ENCODE data around the gene NR5A2. TPM values are rescaled to one million over a fixed set of nuclear protein-coding genes. Genes with fewer than 3 reads are reported as not detected.

NR5A2 gene
- total and polyA plus RNA-seq, 2 donors (not counting 1 experiment from before 2014, with no cell fraction given) = 0.01 TPM; not detected in 1

DNA sequence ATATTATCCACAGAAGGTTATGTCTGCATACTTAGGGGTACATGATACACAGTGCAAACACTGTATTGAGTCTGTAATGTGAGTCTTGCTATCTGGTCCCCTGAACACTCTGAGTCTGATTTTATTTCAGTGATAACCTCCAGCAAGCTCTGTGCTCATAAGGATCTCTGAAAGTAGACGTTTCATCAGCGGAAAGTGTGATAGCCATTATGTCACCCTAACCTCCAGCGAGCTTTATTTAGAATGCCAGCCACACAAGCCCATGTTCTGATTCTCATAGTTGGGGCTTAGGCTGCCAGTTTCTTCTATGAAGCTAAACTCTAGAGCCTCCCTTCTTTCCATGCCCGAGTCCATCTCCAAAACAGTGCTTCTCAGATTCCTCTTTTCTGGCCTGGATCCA is 3.3 kb downstream of the NR5A2 start:
- H4K20me1 ChIP-seq (ENCODE audit: control insufficient read depth, extremely low read depth, insufficient read depth, low read length) = no peaks in the 10 kb centered on the region
- no peak overlapping the region for H2AFZ ChIP-seq (ENCODE audit: low read length)
- DNase-seq (ENCODE audit: low read depth in 2 of 2) = no peak
- H3K27ac ChIP-seq (ENCODE audit: insufficient read depth, low read length) = no peak overlapping the region
- no peaks in the 10 kb centered on the region for H3K79me2 ChIP-seq (ENCODE audit: control insufficient read depth, insufficient read depth, low read length)
- no peaks in the 10 kb centered on the region for H3K9me3 ChIP-seq (ENCODE audit: control insufficient read depth, insufficient read depth, low read depth, low read length)
- peaks cover 57% of the 10 kb centered on the region for H3K27me3 ChIP-seq (ENCODE audit: control insufficient read depth, insufficient read depth, low read length)
- no peaks in the 10 kb centered on the region for H3K36me3 ChIP-seq (ENCODE audit: control insufficient read depth, insufficient read depth, low read length)
- H3K4me3 ChIP-seq (replicated peaks in 1 of 4; ENCODE audit: control extremely low read depth in 1 of 4, insufficient read depth in 1 of 4, low read depth in 3 of 4, low read length in 4 of 4) = no peak overlapping the region
- H3K9ac ChIP-seq (ENCODE audit: insufficient read depth, low read length) = no peak overlapping the region
- H3K4me1 ChIP-seq (ENCODE audit: control insufficient read depth, extremely low read depth, insufficient read depth, low read length) = peaks cover 2% of the 10 kb centered on the region
- no peak overlapping the region for H3K4me2 ChIP-seq (ENCODE audit: extremely low read depth, insufficient read depth, low read length)
- TF ChIP-seq EZH2 (IDR thresholded peaks at IDR 0.05; ENCODE audit: low read length, missing control alignments) (no peak), CTCF (conservative IDR thresholded peaks at IDR 0.05 in 1 of 2, IDR thresholded peaks at IDR 0.05 in 1 of 2; ENCODE audit: low read depth in 1 of 2, low read length in 2 of 2) (no peak)

- no peak overlapping the region for H3K4me3 ChIP-seq (replicated peaks in 1 of 4; ENCODE audit: control extremely low read depth in 1 of 4, insufficient read depth in 1 of 4, low read depth in 3 of 4, low read length in 4 of 4)
- H3K4me2 ChIP-seq (ENCODE audit: extremely low read depth, insufficient read depth, low read length) = no peak overlapping the region
- TF ChIP-seq CTCF (conservative IDR thresholded peaks at IDR 0.05 in 1 of 2, IDR thresholded peaks at IDR 0.05 in 1 of 2; ENCODE audit: low read depth in 1 of 2, low read length in 2 of 2) = no peak
- peak; percentile 54 for TF ChIP-seq EZH2 (IDR thresholded peaks at IDR 0.05; ENCODE audit: low read length, missing control alignments)
- H4K20me1 ChIP-seq (ENCODE audit: control insufficient read depth, extremely low read depth, insufficient read depth, low read length) = no peaks in the 10 kb centered on the region
- peak in 1 of 2 donors; percentile 48 for DNase-seq (ENCODE audit: low read depth in 2 of 2)
- H3K36me3 ChIP-seq (ENCODE audit: control insufficient read depth, insufficient read depth, low read length) = no peaks in the 10 kb centered on the region
- H3K4me1 ChIP-seq (ENCODE audit: control insufficient read depth, extremely low read depth, insufficient read depth, low read length) = peaks cover 2% of the 10 kb centered on the region
- no peak overlapping the region for H3K9ac ChIP-seq (ENCODE audit: insufficient read depth, low read length)
- no peaks in the 10 kb centered on the region for H3K9me3 ChIP-seq (ENCODE audit: control insufficient read depth, insufficient read depth, low read depth, low read length)
- H2AFZ ChIP-seq (ENCODE audit: low read length) = no peak overlapping the region
- H3K27me3 ChIP-seq (ENCODE audit: control insufficient read depth, insufficient read depth, low read length) = peaks cover 77% of the 10 kb centered on the region
- no peaks in the 10 kb centered on the region for H3K79me2 ChIP-seq (ENCODE audit: control insufficient read depth, insufficient read depth, low read length)
- H3K27ac ChIP-seq (ENCODE audit: insufficient read depth, low read length) = no peak overlapping the region
Observed at GRCh38 chr1:200033511-200034261, 6.2 kb downstream of the NR5A2 start.

DNA sequence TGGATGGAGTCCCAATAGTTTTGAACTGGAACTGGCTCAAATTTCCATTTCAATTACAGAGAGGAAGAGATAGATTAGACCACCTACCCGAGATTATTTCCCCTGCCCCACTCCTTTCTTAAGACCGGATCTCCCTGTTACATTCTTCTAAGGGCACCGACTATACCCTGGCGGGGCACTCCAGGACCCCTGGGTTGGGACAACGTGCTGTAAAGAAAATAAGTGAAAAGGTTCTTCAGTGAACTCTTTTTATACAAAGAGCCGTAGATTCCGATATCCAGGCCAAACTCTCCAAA is 6.7 kb downstream of the NR5A2 start:
- no peak overlapping the region for H3K4me2 ChIP-seq (ENCODE audit: extremely low read depth, insufficient read depth, low read length)
- H2AFZ ChIP-seq (ENCODE audit: low read length) = no peak overlapping the region
- peaks cover 79% of the 10 kb centered on the region for H3K27me3 ChIP-seq (ENCODE audit: control insufficient read depth, insufficient read depth, low read length)
- TF ChIP-seq CTCF (conservative IDR thresholded peaks at IDR 0.05 in 1 of 2, IDR thresholded peaks at IDR 0.05 in 1 of 2; ENCODE audit: low read depth in 1 of 2, low read length in 2 of 2) (no peak), EZH2 (IDR thresholded peaks at IDR 0.05; ENCODE audit: low read length, missing control alignments) (no peak)
- H3K9ac ChIP-seq (ENCODE audit: insufficient read depth, low read length) = no peak overlapping the region
- no peaks in the 10 kb centered on the region for H3K9me3 ChIP-seq (ENCODE audit: control insufficient read depth, insufficient read depth, low read depth, low read length)
- H3K36me3 ChIP-seq (ENCODE audit: control insufficient read depth, insufficient read depth, low read length) = no peaks in the 10 kb centered on the region
- H3K4me1 ChIP-seq (ENCODE audit: control insufficient read depth, extremely low read depth, insufficient read depth, low read length) = peaks cover 2% of the 10 kb centered on the region
- H3K4me3 ChIP-seq (replicated peaks in 1 of 4; ENCODE audit: control extremely low read depth in 1 of 4, insufficient read depth in 1 of 4, low read depth in 3 of 4, low read length in 4 of 4) = no peak overlapping the region
- no peak overlapping the region for H3K27ac ChIP-seq (ENCODE audit: insufficient read depth, low read length)
- H4K20me1 ChIP-seq (ENCODE audit: control insufficient read depth, extremely low read depth, insufficient read depth, low read length) = no peaks in the 10 kb centered on the region
- DNase-seq (ENCODE audit: low read depth in 2 of 2) = no peak
- no peaks in the 10 kb centered on the region for H3K79me2 ChIP-seq (ENCODE audit: control insufficient read depth, insufficient read depth, low read length)

Measured in fibroblast of lung (primary cell).